GM12864 (cell line): ENCODE results near the gene TP53I13.

ENCODE experiments used
- DNase-seq: peaks from one replicate; pipeline ENCODE4 v3.0.0-alpha.2; 2011; ENCODE audit warnings: low read depth
- H3K4me3 ChIP-seq: 2 replicates; pipeline ENCODE4 v1.5.1; 2011; ENCODE audit warnings: mild to moderate bottlenecking, low read depth, low read length, control low read depth
- CTCF ChIP-seq: IDR thresholded peaks from 2 replicates; pipeline ENCODE4 v1.5.1; 2011; ENCODE audit warnings: low read depth, mild to moderate bottlenecking, moderate library complexity, low read length, control low read depth, inconsistent platforms; ENCODE audit errors: missing control alignments

TP53I13 gene

GRCh38 chr17:29588562-29589411, 20.3 kb downstream of the TP53I13 start:
- no peak for TF ChIP-seq CTCF
- DNase-seq: no peak
- H3K4me3 ChIP-seq: peak overlapping the region; percentile 91

GRCh38 chr17:29589524-29590410, 21.3 kb downstream of the TP53I13 start, which contains the start of gene GIT1:
Gene GIT1 (minus strand): TSS chr17:29589648. CDS start chr17:29589378, 270 bp downstream.
- TF ChIP-seq CTCF: no peak
- H3K4me3 ChIP-seq: peak within 1 kb of the TSS; percentile 91
- DNase-seq: no peak

GRCh38 chr17:29590411-29591145, 22.1 kb downstream of the TP53I13 start:
- peak overlapping the region; percentile 61 for H3K4me3 ChIP-seq
- DNase-seq: no peak
- no peak for TF ChIP-seq CTCF

GRCh38 chr17:29591146-29591736, 22.7 kb downstream of the TP53I13 start:
- DNase-seq: no peak
- no peak overlapping the region for H3K4me3 ChIP-seq
- TF ChIP-seq CTCF: no peak

- peak; percentile 95 for TF ChIP-seq CTCF
- no peak for DNase-seq
- no peak overlapping the region for H3K4me3 ChIP-seq
Measured at GRCh38 chr17:29591737-29592608, 23.5 kb downstream of the TP53I13 start.
